K562 (cell line): ENCODE data around the gene RBM5. TPM values are rescaled to one million over a fixed set of nuclear protein-coding genes. Genes with fewer than 3 reads are reported as not detected.

ENCODE experiments used
- FOXA1 ChIP-seq: fragments of 450-650 bp; IDR thresholded peaks from 2 replicates; pipeline ENCODE4 v1.6.1; 2016; ENCODE audit warnings: mild to moderate bottlenecking, borderline replicate concordance
- KAT7 ChIP-seq: sonication (generic); formaldehyde crosslinking; IDR thresholded peaks from 2 replicates; pipeline ENCODE4 v1.8.0; 2022; ENCODE audit warnings: missing genetic modification reagents, mild to moderate bottlenecking, borderline replicate concordance
- KLF1 ChIP-seq: fragments of 450-650 bp; IDR thresholded peaks from 2 replicates; pipeline ENCODE4 v1.6.1; 2016; ENCODE audit warnings: missing genetic modification characterization, missing compliant biosample characterization
- NCOA1 ChIP-seq: fragments of 450-650 bp; IDR thresholded peaks from 2 replicates; pipeline ENCODE4 v1.6.1; 2016; ENCODE audit warnings: low read depth
- SRSF3 ChIP-seq: fragments of 200-400 bp; formaldehyde crosslinking; IDR thresholded peaks from 2 replicates; pipeline ENCODE4 v1.6.1; 2016; ENCODE audit warnings: mild to moderate bottlenecking, low read length, moderate library complexity; ENCODE audit not compliant: insufficient read depth
- SRSF7 ChIP-seq: fragments of 200-400 bp; formaldehyde crosslinking; optimal IDR thresholded peaks from 2 replicates; pipeline ENCODE3; 2017; ENCODE audit warnings: mild to moderate bottlenecking, low read depth, low read length
- SUPT5H ChIP-seq: fragments of 450-650 bp; IDR thresholded peaks from 2 replicates; pipeline ENCODE4 v1.6.1; 2016
- ZNF143 ChIP-seq: sonication (generic); formaldehyde crosslinking; IDR thresholded peaks from 2 replicates; pipeline ENCODE4 v1.9.0; 2022; ENCODE audit warnings: mild to moderate bottlenecking, missing genetic modification reagents
- ZNF23 ChIP-seq: fragments of 250-450 bp; sonication (Bioruptor Pico); IDR thresholded peaks from 2 replicates; pipeline ENCODE4 v1.4.0; 2020; ENCODE audit warnings: mild to moderate bottlenecking
- polyA plus RNA-seq, 8 experiments: library from polyadenylated mRNA; depleted of rRNA in 4 of 8; stranded (reverse) in 5 of 8; unstranded in 3 of 8; fragments of >200 nt; fragmentation: Nextera tagmentation in 2 of 8; fragmentation: Illumina TruSeq in 1 of 8; extraction: Ambion mirVana in 2 of 8; extraction: Trizol in 1 of 8; gene quantifications; 2 replicates each; pipeline versions ENCODE4 v1.2.1 to v1.2.3, GENCODE V29; 2011 to 2014; ENCODE audit warnings: inconsistent platforms in 1 of 8, missing spikeins in 1 of 8
- total RNA-seq, 7 experiments: library from RNA; depleted of rRNA in 6 of 7; stranded (reverse); fragments of >200 nt in 6 of 7; fragmentation: Illumina TruSeq in 2 of 7; extraction: Trizol in 2 of 7; gene quantifications; 2 replicates each; pipeline versions ENCODE4 v1.2.1 to v1.2.3, GENCODE V29; 2011 to 2021; ENCODE audit warnings: low replicate concordance in 1 of 7
- TF ChIP-seq, protein P1 (sequence below): fragments of 450-650 bp; IDR thresholded peaks from 2 replicates; pipeline ENCODE4 v1.6.1; 2016; ENCODE audit warnings: mild to moderate bottlenecking, moderate library complexity
- TF ChIP-seq, protein P2 (sequence below): IDR thresholded peaks from 2 replicates; pipeline ENCODE4 v1.6.1; 2011; ENCODE audit warnings: borderline replicate concordance, low read depth, mild to moderate bottlenecking, moderate library complexity, low read length; ENCODE audit not compliant: insufficient read depth, poor library complexity, severe bottlenecking
- TF ChIP-seq, protein P3 (sequence below): sonication (generic); formaldehyde crosslinking; IDR thresholded peaks from 2 replicates; pipeline ENCODE4 v1.4.0; 2020; ENCODE audit warnings: mild to moderate bottlenecking, missing genetic modification reagents

The RBM5 gene
- total and polyA plus RNA-seq, 9 of the 15 experiments (the other 6 are each of a cell fraction or from before 2014, with no cell fraction given), result 24.5 to 153 (median 81.6) TPM

DNA sequence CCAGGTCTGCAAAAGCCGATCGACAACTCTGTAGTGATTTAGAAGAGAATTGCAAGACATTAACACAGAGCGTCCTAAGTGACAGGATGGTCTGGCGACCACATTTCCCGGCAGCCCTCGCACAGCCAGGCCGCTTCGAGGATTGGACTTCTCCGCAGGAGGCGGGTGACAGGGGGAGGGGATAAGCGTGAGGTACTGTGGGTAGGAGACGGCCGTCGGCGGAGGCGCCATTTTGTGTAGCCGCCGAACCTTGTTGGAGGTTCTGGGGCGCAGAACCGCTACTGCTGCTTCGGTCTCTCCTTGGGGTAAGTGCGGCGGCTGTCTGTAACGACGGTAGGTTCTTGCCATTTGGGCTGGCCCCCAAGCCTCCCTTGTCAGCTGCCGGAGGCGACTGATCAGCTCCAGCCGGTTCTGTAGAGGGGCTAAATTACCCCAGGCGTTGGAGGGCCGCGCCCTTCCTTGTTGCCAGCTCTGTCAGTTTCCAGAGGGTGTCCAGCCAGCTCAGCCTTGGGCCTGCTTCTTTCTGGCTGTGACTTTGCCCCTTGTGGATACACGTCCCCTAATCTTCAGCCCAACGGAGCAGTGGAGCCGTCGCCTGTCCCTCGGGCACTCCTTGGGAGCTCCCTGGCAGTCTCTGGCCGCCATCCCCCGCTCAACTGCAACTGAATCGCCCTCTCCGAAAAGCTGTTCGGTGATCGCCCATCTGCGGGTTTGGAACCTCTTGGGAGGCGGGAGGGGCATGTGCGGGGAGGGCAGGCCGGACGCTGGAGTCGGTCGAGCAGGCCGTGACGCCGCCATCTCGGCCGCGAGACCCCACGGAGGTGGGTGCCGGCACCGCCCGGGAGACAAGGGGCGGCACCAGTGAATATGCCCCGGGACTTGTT lies at the start of gene RBM5 (continued):
- TF ChIP-seq, protein P1, sequence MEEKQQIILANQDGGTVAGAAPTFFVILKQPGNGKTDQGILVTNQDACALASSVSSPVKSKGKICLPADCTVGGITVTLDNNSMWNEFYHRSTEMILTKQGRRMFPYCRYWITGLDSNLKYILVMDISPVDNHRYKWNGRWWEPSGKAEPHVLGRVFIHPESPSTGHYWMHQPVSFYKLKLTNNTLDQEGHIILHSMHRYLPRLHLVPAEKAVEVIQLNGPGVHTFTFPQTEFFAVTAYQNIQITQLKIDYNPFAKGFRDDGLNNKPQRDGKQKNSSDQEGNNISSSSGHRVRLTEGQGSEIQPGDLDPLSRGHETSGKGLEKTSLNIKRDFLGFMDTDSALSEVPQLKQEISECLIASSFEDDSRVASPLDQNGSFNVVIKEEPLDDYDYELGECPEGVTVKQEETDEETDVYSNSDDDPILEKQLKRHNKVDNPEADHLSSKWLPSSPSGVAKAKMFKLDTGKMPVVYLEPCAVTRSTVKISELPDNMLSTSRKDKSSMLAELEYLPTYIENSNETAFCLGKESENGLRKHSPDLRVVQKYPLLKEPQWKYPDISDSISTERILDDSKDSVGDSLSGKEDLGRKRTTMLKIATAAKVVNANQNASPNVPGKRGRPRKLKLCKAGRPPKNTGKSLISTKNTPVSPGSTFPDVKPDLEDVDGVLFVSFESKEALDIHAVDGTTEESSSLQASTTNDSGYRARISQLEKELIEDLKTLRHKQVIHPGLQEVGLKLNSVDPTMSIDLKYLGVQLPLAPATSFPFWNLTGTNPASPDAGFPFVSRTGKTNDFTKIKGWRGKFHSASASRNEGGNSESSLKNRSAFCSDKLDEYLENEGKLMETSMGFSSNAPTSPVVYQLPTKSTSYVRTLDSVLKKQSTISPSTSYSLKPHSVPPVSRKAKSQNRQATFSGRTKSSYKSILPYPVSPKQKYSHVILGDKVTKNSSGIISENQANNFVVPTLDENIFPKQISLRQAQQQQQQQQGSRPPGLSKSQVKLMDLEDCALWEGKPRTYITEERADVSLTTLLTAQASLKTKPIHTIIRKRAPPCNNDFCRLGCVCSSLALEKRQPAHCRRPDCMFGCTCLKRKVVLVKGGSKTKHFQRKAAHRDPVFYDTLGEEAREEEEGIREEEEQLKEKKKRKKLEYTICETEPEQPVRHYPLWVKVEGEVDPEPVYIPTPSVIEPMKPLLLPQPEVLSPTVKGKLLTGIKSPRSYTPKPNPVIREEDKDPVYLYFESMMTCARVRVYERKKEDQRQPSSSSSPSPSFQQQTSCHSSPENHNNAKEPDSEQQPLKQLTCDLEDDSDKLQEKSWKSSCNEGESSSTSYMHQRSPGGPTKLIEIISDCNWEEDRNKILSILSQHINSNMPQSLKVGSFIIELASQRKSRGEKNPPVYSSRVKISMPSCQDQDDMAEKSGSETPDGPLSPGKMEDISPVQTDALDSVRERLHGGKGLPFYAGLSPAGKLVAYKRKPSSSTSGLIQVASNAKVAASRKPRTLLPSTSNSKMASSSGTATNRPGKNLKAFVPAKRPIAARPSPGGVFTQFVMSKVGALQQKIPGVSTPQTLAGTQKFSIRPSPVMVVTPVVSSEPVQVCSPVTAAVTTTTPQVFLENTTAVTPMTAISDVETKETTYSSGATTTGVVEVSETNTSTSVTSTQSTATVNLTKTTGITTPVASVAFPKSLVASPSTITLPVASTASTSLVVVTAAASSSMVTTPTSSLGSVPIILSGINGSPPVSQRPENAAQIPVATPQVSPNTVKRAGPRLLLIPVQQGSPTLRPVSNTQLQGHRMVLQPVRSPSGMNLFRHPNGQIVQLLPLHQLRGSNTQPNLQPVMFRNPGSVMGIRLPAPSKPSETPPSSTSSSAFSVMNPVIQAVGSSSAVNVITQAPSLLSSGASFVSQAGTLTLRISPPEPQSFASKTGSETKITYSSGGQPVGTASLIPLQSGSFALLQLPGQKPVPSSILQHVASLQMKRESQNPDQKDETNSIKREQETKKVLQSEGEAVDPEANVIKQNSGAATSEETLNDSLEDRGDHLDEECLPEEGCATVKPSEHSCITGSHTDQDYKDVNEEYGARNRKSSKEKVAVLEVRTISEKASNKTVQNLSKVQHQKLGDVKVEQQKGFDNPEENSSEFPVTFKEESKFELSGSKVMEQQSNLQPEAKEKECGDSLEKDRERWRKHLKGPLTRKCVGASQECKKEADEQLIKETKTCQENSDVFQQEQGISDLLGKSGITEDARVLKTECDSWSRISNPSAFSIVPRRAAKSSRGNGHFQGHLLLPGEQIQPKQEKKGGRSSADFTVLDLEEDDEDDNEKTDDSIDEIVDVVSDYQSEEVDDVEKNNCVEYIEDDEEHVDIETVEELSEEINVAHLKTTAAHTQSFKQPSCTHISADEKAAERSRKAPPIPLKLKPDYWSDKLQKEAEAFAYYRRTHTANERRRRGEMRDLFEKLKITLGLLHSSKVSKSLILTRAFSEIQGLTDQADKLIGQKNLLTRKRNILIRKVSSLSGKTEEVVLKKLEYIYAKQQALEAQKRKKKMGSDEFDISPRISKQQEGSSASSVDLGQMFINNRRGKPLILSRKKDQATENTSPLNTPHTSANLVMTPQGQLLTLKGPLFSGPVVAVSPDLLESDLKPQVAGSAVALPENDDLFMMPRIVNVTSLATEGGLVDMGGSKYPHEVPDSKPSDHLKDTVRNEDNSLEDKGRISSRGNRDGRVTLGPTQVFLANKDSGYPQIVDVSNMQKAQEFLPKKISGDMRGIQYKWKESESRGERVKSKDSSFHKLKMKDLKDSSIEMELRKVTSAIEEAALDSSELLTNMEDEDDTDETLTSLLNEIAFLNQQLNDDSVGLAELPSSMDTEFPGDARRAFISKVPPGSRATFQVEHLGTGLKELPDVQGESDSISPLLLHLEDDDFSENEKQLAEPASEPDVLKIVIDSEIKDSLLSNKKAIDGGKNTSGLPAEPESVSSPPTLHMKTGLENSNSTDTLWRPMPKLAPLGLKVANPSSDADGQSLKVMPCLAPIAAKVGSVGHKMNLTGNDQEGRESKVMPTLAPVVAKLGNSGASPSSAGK, result no peak
- no peak for TF ChIP-seq SRSF3
- TF ChIP-seq, protein P2, sequence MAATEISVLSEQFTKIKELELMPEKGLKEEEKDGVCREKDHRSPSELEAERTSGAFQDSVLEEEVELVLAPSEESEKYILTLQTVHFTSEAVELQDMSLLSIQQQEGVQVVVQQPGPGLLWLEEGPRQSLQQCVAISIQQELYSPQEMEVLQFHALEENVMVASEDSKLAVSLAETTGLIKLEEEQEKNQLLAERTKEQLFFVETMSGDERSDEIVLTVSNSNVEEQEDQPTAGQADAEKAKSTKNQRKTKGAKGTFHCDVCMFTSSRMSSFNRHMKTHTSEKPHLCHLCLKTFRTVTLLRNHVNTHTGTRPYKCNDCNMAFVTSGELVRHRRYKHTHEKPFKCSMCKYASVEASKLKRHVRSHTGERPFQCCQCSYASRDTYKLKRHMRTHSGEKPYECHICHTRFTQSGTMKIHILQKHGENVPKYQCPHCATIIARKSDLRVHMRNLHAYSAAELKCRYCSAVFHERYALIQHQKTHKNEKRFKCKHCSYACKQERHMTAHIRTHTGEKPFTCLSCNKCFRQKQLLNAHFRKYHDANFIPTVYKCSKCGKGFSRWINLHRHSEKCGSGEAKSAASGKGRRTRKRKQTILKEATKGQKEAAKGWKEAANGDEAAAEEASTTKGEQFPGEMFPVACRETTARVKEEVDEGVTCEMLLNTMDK, result no peak
- no peak for TF ChIP-seq FOXA1
- TF ChIP-seq, protein P3, sequence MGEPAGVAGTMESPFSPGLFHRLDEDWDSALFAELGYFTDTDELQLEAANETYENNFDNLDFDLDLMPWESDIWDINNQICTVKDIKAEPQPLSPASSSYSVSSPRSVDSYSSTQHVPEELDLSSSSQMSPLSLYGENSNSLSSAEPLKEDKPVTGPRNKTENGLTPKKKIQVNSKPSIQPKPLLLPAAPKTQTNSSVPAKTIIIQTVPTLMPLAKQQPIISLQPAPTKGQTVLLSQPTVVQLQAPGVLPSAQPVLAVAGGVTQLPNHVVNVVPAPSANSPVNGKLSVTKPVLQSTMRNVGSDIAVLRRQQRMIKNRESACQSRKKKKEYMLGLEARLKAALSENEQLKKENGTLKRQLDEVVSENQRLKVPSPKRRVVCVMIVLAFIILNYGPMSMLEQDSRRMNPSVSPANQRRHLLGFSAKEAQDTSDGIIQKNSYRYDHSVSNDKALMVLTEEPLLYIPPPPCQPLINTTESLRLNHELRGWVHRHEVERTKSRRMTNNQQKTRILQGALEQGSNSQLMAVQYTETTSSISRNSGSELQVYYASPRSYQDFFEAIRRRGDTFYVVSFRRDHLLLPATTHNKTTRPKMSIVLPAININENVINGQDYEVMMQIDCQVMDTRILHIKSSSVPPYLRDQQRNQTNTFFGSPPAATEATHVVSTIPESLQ, result no peak
- TF ChIP-seq NCOA1, result no peak
- no peak for TF ChIP-seq KLF1
- no peak for TF ChIP-seq KAT7 (CRISPR knock-in tag)
- TF ChIP-seq ZNF143, result peak; percentile 82
- no peak for TF ChIP-seq SRSF7
- peak; percentile 79 for TF ChIP-seq SUPT5H
- TF ChIP-seq ZNF23, result no peak
